Fibroblast of peridontal ligament (primary cell): ENCODE results near the gene NOMO2.
"Not testable (repeated sequence)": the region's sequence is repeated elsewhere in the genome, so short reads cannot be mapped to it uniquely, and the experiment has no call there.

Experiments
- DNase-seq: peaks from one replicate; pipeline ENCODE4 v3.0.0-alpha.2; 2010; ENCODE audit errors: extremely low read depth

Gene NOMO2, protein sequence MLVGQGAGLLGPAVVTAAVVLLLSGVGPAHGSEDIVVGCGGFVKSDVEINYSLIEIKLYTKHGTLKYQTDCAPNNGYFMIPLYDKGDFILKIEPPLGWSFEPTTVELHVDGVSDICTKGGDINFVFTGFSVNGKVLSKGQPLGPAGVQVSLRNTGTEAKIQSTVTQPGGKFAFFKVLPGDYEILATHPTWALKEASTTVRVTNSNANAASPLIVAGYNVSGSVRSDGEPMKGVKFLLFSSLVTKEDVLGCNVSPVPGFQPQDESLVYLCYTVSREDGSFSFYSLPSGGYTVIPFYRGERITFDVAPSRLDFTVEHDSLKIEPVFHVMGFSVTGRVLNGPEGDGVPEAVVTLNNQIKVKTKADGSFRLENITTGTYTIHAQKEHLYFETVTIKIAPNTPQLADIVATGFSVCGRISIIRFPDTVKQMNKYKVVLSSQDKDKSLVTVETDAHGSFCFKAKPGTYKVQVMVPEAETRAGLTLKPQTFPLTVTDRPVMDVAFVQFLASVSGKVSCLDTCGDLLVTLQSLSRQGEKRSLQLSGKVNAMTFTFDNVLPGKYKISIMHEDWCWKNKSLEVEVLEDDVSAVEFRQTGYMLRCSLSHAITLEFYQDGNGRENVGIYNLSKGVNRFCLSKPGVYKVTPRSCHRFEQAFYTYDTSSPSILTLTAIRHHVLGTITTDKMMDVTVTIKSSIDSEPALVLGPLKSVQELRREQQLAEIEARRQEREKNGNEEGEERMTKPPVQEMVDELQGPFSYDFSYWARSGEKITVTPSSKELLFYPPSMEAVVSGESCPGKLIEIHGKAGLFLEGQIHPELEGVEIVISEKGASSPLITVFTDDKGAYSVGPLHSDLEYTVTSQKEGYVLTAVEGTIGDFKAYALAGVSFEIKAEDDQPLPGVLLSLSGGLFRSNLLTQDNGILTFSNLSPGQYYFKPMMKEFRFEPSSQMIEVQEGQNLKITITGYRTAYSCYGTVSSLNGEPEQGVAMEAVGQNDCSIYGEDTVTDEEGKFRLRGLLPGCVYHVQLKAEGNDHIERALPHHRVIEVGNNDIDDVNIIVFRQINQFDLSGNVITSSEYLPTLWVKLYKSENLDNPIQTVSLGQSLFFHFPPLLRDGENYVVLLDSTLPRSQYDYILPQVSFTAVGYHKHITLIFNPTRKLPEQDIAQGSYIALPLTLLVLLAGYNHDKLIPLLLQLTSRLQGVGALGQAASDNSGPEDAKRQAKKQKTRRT

DNA sequence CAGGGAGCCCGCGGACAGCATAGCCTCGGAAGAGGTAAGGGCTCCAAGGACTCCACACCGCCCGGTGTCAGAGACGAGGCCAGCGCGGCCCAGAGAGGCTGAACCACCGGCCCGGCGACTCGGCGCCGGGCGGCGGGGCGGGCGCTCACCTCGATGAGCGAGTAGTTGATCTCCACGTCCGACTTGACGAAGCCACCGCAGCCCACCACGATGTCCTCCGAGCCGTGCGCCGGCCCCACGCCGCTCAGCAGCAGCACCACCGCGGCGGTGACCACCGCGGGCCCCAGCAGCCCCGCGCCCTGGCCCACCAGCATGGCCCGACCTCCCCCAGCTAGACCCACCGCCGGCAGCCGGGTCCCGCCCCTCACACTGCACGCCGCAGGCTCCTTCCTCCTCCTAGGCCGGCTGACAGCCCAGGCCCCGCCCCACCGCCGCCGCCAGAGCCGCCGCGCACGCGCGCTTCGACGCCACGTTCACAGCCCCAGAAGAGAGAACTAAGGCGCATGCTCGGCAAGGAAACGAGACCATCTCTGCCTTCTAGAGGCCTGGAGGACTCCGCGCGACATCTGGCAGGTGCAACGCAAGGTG is at the start of gene NOMO2:
Gene NOMO2 (minus strand): TSS at position 371 of the 588 bp plus-strand sequence. CDS start 57 bp downstream, at position 314.
- not testable (repeated sequence) for DNase-seq

GRCh38 chr16:18610147-18610803 is 48.4 kb upstream of the NOMO2 start:
- DNase-seq, result not testable (repeated sequence)

- not testable (repeated sequence) for DNase-seq
Observed at GRCh38 chr16:18608271-18608670, 46.4 kb upstream of the NOMO2 start.

GRCh38 chr16:18603572-18604246 is 41.8 kb upstream of the NOMO2 start:
- DNase-seq, result not testable (repeated sequence)

GRCh38 chr16:18598582-18598981 is 36.7 kb upstream of the NOMO2 start:
- not testable (repeated sequence) for DNase-seq

DNA sequence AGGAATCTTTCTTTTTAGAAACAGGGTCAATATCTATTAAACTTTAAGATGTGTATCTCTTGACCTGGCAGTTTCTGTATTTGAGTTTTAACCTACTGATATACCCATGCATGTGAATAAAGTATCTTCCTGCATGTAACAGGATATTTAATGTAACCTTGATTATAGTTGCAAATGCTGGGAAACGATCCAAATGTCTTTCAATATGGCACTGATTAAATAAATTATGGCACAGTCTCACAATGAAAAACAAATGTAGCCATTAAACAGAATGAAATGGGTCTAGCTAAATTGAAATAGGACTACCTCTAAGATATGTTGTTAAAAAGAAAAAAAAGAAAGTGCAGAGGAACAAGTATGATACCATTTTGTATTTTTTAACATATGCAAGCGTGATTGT is 35.8 kb upstream of the NOMO2 start:
- DNase-seq, result not testable (repeated sequence)

DNA sequence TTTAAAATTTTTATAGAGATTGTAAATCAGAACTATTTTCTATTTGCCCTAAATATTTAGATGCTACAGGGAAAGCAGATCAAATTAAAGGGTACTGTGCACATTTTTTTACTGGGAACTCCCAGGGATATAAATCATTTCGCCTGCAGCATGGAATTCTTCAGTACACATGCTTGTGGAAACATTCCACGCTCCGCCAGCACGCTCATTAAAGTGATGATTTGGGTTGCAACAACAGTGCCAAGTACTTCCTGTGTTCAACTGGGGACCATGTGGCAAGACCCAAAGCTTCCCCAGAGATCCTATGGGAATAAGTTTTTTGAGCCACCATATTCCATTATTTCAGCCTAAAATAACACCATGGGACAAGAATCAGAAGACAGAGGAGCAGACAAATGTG is 35.4 kb upstream of the NOMO2 start:
- DNase-seq, result not testable (repeated sequence)

GRCh38 chr16:18595796-18596195 is 33.9 kb upstream of the NOMO2 start:
- not testable (repeated sequence) for DNase-seq

DNA sequence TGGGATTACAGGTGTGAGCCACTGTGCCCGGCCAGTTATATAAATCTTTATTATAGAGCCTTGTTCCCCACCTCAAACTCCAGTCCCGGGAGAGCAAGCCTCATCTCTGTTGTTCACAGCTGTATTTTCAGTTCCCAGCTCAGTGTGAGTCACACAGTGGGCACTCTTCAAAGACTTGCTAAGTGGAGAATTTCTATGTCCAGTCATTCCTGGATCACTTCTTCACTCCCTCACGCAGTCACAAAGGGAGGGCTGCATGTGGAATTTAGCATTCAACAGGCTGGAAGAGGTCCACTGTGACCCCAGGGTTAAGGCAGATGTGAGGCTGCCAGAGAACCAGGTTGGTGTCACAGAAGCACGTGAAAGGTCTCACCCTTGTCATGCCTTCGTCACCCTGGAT is 33.0 kb upstream of the NOMO2 start:
- peak; percentile 5 for DNase-seq

GRCh38 chr16:18593904-18594303 is 32.0 kb upstream of the NOMO2 start:
- DNase-seq, result not testable (repeated sequence)

- not testable (repeated sequence) for DNase-seq
Observed at GRCh38 chr16:18592982-18593381, 31.1 kb upstream of the NOMO2 start.

- DNase-seq, result peak; percentile 38
Observed at GRCh38 chr16:18591908-18592307, 30.0 kb upstream of the NOMO2 start.

- DNase-seq, result not testable (repeated sequence)
Observed at GRCh38 chr16:18591441-18591840, 29.5 kb upstream of the NOMO2 start.

DNA sequence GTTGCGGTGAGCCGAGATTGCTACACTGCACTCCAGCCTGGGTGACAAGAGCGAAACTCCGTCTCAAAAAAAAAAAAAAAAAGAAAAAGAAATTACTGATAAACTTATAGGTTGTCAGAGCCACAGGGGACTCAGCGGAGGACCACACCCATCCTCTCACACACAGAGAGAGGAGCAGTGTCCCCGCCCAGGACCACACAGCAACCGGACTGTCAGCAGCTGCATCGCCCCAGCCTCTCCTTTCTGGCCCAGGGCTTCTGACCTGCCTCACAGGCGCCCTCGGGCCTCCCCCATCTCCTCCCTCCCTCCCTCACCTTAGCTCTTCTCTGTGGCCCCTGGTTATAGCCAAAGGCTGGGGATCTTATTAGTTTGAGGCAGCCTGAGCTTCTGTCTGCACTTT is 27.9 kb upstream of the NOMO2 start:
- not testable (repeated sequence) for DNase-seq

DNA sequence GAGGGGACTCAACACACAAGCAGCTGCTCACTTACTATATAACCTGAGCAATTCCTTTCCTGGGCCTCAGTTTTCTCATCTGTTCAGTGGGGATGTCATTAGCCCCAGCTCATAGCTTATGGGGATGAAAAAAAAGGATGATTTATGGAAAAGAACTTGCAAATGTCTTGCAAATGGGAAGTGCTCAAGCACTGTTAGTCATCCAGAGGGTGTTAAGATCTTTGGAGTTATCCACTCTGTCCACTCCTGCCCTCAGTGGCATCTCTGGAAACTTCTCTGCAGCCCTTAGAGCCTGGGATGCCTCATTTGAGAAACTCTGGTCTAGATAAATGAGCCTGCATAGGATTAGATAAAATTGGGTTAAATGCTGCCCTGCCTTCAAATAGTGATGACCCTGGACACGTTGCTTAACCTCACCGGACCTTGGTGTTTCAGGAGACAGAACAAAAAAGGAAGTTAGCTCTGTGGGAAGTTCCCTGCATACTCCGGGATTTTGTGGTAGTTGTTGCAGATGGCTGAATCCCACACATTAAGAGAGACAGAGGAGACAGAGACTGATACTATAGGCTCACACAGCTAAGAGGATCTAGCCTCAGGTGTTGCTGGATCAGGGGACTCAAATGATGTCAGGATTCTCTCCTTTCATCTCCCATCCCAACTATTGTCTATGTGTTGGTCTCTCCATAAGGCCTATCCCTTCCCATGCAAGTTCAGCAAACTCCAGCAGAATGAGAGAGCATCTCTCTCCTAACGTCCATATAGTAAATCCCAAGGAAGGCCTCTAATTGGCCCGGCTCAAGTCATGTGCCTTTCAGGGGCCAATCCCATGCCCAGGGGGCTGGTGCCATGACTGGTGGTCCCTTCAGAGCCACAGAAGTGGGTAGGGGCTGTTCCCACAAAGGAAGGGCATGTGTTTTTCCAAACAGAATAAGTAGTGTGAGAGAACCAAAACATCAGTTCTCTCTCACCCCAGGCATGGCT is 25.0 kb upstream of the NOMO2 start:
- DNase-seq, result not testable (repeated sequence)

- DNase-seq, result not testable (repeated sequence)
Observed at GRCh38 chr16:18585789-18586188, 23.9 kb upstream of the NOMO2 start.

- no peak for DNase-seq
Observed at GRCh38 chr16:18582902-18583301, 21.0 kb upstream of the NOMO2 start.

DNA sequence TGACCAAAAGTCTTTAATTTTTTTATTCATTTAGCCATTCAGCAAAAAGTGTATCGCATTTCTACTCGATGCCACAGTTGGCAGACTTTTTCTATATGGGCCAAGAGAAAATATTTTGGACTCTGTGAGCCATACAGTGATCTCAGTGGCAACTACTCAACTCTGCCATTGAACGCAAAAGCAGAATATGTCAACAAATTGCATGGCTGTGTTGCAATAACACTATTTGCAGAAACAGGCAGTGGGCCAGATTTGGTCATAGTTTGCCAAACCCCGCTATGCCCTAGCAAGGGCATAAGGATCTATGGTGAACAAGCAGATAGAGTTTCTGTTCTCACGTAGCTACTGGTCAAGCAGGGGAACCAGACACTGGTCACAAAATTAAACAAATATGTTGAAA is 18.5 kb upstream of the NOMO2 start:
- peak; percentile 3 for DNase-seq

- not testable (repeated sequence) for DNase-seq
Observed at GRCh38 chr16:18579261-18579660, 17.4 kb upstream of the NOMO2 start.
